ENCODE data around the gene TNNI3K.

TNNI3K gene

DNA sequence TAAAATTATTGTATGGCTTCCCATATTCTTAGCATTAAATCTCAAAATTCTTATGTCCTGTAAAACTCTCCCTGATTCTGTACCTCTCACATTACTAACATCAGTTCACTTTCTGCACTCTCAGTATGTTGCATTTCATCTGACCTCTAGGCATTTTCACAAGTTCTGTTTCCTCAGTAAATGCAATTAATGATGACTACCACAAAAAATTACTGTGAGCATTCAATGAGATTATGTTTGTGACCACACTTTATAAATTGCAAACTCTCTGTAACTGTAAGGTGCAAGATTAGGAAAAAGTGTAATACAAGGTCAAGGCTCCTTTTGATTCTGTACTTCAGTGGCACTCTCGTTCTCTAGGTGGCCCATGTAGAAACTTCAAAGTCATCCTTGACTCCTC, 216.8 kb downstream of the TNNI3K start:
- DNase-seq = no peak

DNA sequence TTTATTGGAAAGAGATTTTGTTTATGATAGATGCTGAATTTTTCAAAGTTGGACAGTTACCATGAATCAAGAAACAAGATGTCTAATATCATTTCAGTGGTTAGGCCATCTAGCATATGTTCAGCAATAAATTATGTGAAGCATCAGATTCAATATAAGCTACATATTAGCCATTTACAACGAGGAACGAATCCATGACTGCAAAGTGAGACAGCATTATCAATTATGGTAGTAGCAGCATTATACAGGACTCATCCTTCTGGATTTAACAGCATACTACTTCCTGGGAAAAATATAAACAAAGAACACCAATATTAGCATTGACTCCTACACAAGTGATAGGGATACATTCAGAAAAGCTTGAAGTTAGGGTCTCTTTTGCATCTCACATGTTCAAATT, 218.1 kb downstream of the TNNI3K start:
- DNase-seq = no peak

- DNase-seq = no peak
Measured at GRCh38 chr1:74455390-74455789, 220.2 kb downstream of the TNNI3K start.

DNA sequence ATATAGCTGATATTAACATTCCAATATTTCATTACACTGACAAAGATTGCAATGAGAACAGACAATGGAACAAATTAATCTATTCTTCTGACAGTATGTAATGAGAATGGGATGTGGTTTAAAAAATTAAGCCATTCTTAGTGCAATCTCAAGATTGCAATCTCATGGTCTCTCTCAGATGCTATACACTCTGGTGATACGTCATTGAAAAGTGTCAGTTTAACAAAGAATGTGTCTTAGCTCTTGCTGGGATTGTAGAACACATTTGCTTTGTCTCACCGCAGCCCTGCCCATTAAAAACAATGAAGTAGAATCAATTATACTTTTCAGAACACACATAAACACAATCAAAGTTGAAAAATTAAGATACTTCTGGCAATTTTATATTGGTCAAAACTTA, 222.1 kb downstream of the TNNI3K start:
- DNase-seq = no peak

DNA sequence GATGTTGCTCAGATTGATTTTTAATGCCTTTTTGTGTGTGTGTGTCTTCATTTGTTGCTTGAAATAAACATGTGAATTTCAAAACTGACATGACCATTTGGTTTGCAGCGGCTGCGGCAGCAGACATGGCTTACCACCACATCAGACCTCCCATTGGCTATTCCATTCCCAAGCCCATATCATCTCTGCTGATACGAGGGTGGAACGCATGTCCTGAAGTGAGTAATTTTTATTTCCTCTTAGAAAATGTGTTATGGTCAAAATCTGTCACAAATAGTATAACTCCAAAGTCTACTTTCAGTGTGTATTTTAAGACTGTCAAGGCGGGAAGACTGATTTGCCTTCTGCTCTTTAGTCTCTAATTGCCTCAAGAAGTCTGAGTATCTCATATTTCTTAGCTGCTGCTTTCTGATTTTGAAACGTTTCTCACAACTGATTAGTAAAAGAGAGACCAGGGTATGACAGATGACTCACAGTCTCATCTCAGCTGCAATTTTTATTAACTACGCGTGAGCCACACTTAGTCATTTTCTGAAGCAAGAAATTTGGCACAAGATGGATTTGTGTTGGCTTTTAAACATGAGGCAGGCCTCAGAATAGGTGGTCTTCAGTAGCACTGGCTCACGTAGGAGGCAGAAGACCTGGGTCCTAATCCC, 228.3 kb downstream of the TNNI3K start:
- DNase-seq = no peak

DNA sequence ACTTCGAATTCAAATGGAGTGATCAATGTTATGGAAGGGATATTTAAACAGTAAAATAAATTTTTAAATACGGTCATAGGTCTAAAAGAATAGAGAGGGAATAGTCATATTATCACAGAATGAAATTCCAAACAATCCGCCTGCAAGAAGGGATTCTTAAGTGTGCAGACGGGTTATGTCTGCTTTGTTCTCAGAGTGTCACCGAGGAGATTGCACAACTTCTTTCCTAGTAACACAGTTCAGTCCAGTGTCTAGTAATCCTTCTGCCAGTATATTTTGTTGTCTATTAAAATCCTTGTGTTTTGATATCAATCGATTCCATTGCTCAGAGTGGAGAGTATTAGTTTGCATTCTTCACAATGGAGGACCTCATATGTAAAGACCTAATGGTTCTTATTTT, 228.8 kb downstream of the TNNI3K start:
- DNase-seq = no peak

- no peak for DNase-seq
Measured at GRCh38 chr1:74465193-74465681, 230.1 kb downstream of the TNNI3K start.

DNA sequence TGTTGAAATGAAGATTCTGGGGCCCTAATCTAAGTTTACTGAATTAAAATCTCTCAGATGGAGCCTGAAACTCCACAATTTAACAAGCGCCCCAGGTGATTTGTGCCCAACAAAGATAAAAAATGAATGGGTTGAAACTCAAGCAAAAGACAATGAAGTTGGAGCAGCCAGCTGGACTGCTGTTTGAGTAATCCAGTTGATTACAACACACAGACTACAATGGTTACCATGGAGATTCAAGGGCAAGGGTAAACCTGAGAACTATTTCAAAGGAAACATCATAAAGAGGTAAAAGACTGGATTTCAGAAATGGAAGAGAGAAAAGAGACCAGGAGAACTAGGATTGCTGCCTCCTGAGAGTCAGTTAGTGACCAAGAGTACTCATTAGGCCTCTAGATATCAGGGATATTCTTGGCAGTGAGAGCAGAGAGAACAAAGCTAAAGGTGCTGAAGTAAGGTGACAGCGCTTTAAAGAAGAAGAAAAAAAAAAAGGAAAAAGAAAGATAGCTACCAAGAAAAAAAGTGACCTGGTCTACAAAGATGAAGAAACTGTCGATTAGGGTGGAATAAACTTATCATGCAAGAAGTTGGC, 232.7 kb downstream of the TNNI3K start:
- DNase-seq = no peak

GRCh38 chr1:74468982-74469603, 233.9 kb downstream of the TNNI3K start:
- DNase-seq = peak; percentile 12

DNA sequence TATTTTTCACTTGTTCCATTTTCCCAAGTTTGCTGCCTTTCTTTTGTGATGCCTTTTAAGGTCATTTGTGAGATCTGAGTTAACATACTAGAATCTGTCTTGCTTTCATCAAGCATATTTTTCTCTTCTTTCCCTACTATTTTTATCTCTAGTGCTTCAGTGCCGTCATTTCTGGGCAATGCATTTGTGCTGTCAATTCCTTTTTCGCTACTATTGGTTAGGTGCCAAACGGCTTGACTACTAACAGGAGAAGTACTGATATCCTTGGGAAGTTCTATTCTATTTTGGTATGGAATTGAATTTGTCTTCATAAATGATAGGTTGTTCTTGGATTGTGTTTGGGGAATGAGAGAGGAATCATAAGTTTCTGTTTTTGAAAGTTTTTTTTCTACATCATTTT, 235.1 kb downstream of the TNNI3K start:
- no peak for DNase-seq

DNA sequence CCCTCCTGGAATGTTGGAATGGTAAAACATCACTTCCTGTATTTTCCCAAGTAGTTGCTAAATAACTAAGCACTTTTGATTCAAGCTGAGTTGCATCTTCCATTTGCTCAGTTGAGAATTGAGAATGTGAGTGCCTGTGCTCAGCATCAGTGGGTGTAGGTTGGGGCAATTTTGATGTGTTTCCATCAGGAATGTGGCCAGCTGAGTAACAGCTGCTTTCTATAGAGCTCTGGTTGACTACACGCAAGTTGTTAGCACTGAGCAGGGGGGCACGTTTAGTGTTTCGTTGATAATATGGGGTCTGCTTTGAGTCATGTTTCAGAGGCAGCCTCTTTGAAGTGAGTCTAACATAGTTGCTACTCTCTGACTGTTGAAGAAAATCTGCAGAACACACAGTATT, 235.7 kb downstream of the TNNI3K start:
- no peak for DNase-seq

DNA sequence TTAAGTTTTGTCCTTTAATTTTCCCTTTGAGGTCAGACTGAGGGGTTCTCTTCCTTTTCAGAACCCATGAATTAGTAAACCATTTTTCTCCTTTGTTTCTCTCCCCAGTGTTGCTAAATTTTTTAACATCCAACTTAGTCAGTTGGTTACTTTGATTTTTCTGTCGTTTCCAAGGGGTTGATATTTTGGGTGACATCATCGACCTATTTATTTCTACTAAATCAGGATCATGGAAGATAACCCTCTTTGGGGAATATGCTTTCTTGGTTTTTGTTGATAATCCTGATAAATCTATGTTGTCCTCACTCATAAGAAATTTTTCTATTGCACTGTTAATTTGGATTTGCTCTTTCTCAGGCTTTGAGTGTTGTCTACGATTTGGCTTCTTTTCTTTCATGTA, 236.3 kb downstream of the TNNI3K start:
- no peak for DNase-seq

DNA sequence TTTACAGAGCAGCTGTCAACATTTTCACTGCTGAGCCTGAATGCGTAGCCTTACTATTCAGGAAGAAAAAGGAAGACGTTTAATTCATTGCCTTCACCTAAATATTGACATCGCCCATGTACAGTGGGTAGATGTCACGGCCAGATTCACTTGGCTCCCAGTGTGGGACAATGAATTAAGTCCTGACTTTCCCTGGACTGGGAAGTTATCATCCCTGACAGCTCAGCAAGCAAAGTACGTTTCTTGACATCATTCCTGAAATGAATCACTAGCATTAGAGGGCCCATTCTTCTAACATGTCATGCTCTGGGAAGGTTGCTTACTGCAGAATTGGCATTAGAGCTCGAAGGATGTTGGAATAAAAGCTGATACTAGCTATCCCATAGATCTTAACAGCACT, 239.4 kb downstream of the TNNI3K start:
- DNase-seq = no peak

GRCh38 chr1:74478979-74479378, 243.8 kb downstream of the TNNI3K start:
- no peak for DNase-seq

- no peak for DNase-seq
Measured at GRCh38 chr1:74480068-74480467, 244.9 kb downstream of the TNNI3K start.

GRCh38 chr1:74481607-74482006, 246.4 kb downstream of the TNNI3K start:
- no peak for DNase-seq

DNA sequence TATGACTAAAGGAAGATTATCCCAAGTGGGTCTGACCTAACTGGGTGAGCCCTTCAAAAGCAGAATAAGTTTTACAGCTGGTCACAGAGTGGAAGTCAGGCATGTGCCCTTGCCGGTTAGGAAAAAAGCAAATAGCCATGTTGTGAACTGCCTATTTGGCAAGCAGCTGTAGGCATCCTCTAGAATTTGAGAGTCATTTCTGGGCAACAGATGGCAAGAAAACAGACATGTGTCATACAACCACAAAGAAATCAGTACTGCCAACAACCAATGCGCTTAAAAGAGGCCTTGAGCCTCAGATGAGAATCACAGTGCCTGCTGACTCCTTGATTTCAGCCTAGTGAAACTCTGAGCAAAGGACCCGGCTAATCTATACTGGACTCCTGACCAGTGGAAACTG, 250.4 kb downstream of the TNNI3K start:
- no peak for DNase-seq

GRCh38 chr1:74486036-74486435, 250.8 kb downstream of the TNNI3K start:
- no peak for DNase-seq

DNA sequence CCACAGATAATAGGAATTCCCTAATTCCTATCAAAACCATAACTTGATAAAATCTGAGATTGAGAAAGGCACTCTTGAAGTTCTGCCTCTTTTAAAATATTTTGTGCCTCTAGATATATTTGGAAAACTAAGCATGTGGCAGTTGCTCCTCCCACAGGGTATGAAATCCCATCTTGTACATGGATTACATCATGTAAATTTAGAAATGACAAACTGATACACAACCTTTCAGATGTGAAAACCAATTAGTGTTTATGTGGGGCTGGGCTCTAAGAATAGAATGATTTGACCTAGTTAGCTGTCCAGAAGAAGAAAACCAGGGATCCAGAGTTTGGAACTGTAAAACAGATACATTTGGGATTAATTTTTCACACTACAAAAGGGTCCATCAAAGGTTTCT, 261.5 kb downstream of the TNNI3K start:
- DNase-seq = no peak

- DNase-seq = no peak
Measured at GRCh38 chr1:74498901-74499300, 263.7 kb downstream of the TNNI3K start.

- peak; percentile 31 for DNase-seq
Measured at GRCh38 chr1:74502432-74502831, 267.2 kb downstream of the TNNI3K start.

DNA sequence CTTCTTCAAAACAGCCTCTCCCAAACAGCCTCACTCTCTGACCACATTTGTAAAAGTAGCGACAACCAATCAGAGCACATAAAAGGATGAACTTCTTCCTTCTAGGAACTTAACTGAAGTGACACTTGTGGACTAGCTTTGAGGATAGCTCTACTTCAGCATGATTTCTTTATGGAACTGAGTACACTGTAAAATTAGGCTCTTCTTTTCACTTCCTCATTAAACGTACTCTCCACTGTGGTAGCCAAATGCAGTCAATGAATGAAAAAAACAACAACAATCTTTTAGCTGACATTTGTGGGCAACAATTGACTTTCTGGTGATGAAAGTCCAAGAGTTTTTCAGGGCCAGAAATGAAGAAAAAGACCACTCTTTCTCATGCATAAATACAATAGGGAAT, 267.7 kb downstream of the TNNI3K start:
- no peak for DNase-seq

DNA sequence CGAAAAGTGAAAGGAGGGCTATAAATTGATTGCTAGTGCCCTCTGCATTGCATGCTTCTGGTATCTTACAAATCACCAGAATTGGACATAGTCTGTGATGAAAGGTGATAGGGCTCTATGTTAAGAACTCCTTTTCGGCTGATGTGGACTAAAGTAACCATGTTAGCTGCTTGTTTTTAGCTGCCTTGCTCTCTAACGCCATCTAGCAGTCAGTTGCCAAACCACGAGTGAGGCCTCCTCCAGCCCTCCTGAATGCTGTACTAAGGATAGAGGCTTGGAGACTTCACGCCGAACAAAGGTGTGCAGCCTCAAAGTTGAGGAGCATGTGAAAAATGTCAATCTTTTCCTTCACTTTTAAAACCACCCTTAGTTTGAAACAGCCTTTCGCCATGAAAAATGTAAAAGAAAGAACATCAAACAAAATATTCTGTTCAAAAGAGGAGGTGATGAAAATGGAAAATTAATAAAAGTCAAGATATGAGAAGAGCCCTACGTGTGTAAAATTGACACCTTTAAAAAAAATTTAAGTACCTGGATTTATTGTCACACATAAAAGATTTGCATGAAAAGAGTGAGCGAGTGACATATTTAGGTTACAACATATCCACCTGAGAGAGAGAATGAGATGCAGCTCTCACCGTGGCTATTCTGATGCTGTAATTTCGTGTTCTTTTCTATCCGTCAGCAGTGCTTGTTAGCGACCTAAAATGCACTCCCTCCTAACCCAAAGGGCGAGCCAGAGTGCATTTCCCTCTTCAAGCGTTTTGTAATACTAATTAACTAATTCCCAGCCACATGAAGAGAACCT, 269.1 kb downstream of the TNNI3K start:
- DNase-seq = peak; percentile 50

Measured in RPMI8226 (cell line).